Epithelial cell of proximal tubule (primary cell): ENCODE measurements around the gene PPP1R1B. TPM values are rescaled to one million over a fixed set of nuclear protein-coding genes. Genes with fewer than 3 reads are reported as not detected.

Source experiments
- DNase-seq: peaks from one replicate; pipeline ENCODE4 v3.0.0-alpha.2; 2011; ENCODE audit warnings: low read depth
- H3K4me3 ChIP-seq: 2 replicates; pipeline ENCODE4 v1.5.1; 2011; ENCODE audit warnings: low read depth, mild to moderate bottlenecking, low read length
- total RNA-seq: library from RNA; depleted of rRNA; stranded (reverse); fragments of >200 nt; gene quantifications from 2 replicates; pipeline ENCODE4 v1.2.3, GENCODE V29; 2015
- TF ChIP-seq, protein P1 (sequence below): conservative IDR thresholded peaks from 2 replicates; pipeline ENCODE4 v1.5.1; 2012; ENCODE audit warnings: low read depth, mild to moderate bottlenecking, low read length

The PPP1R1B gene
- total RNA-seq, 1 donor from 2014 or later: not detected

DNA sequence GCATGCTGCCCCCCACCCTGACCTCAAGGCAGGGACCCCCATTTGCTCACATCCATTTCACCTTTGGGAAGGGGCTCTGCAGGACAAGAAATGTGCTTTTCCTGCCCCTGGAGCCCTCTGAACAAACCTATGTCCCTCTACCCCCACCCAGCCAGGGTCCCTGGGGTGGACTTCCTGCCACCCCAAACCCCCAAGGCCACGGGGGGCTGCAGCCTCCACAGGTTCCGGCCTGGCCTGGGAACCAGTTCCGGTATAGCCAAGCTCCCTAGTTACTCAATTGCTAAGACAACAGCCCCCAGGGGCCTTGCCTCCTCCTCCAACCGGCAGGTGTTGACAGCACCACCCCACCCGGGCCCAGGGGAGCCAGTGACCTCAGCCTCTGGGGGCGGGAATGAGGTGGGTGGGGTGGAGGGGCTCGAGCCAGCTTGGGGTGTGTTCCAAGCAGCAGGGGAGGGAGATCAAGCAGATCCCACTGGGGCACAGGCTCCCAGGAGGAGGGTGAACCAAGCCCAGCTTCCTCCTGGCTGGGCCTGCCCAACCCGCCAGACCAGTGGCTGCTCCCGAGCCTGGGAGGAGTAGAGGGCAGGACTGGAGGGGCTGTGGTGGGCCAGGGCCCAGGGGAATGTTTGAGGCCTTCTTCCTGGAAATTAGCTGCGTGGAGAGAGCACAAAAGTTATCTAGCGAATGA is 48.1 kb downstream of the PPP1R1B start:
- TF ChIP-seq, protein P1, sequence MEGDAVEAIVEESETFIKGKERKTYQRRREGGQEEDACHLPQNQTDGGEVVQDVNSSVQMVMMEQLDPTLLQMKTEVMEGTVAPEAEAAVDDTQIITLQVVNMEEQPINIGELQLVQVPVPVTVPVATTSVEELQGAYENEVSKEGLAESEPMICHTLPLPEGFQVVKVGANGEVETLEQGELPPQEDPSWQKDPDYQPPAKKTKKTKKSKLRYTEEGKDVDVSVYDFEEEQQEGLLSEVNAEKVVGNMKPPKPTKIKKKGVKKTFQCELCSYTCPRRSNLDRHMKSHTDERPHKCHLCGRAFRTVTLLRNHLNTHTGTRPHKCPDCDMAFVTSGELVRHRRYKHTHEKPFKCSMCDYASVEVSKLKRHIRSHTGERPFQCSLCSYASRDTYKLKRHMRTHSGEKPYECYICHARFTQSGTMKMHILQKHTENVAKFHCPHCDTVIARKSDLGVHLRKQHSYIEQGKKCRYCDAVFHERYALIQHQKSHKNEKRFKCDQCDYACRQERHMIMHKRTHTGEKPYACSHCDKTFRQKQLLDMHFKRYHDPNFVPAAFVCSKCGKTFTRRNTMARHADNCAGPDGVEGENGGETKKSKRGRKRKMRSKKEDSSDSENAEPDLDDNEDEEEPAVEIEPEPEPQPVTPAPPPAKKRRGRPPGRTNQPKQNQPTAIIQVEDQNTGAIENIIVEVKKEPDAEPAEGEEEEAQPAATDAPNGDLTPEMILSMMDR: no peak
- no peak for DNase-seq
- H3K4me3 ChIP-seq: no peak overlapping the region

DNA sequence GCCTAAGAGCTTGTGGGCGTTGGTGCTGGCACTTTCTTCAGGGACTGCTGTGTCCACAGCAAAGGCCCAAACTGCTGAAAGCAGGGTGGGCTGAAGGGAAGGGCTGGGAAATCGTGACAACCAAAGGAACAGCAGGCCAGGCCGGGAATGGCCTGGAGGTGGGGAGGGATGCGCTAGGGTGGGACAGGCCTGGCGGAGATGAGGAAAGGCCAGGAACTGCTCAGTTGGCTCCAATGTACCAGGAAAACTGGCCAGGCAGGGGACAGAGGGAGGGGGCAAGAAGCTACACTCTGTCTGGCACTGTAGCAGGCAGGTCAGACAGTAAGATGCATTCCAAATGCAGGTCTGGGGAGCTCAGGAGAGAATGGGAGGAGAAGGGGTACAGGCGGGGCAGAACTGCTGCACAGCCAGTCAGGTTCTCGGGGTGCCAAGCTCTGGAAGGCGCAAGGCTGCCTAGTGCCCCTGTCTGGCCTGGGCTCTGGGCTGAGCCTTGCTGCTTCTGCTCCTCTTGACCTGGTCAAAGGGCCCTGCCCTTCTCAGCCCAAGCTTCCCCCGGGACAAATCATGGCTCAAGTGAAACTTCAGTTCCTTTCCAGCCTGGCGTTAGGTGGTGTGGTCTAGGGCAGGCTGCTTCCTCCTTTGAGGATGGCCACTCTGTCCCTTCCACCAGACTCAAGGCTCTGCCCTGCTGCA is 48.8 kb downstream of the PPP1R1B start:
- TF ChIP-seq, protein P1: no peak
- DNase-seq: no peak
- H3K4me3 ChIP-seq: no peak overlapping the region

DNA sequence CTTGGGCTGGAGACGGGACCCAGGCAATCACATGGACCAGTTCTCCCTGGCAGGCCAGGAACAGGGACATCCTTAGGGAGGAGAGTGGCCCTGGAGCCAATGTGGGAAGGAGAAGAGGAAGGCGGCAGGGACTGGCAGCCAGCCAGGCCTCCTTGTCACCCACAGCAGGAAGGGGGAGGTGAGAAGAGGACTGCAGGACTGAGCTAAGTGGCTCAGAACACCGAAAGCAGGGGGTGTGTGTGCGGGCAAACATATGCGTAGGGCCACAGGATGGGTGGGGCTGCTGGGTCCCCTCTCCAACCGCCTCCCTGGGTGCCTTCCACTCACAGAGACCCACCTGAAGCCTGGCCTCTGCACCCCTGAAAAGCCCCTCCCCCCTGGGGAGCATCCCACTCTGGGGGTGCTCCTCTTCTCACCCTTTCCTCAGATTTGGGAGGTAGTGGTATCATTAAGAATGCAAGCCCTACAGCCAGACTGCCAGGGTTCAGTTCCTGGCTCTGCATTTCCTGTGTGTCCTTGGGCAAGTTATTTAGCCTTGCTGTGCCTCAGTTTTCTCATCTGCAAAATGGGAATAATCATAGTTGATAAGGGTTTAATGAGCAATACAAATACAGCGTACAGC is 49.6 kb downstream of the PPP1R1B start:
- H3K4me3 ChIP-seq: no peak overlapping the region
- no peak for DNase-seq
- TF ChIP-seq, protein P1: no peak

DNA sequence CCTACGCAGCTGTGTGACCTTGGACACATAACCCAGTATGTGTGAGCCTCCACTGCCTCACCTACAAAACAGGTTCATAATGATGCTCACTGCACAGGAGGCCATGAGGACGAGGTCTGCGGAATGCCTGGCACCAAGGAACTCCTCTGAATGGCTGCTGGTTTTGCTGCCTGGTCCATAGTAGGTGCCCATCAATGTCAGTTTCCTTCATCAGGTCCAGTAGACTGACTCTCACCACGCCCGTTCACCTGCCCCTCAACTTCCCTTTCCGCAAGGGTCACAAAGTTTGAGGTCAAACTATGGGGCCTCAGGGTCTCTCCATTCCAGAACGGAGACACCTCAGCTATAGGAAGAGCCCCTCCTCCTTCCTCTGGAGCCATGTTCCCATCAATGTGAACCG is 50.3 kb downstream of the PPP1R1B start:
- TF ChIP-seq, protein P1: no peak
- no peak overlapping the region for H3K4me3 ChIP-seq
- DNase-seq: no peak

DNA sequence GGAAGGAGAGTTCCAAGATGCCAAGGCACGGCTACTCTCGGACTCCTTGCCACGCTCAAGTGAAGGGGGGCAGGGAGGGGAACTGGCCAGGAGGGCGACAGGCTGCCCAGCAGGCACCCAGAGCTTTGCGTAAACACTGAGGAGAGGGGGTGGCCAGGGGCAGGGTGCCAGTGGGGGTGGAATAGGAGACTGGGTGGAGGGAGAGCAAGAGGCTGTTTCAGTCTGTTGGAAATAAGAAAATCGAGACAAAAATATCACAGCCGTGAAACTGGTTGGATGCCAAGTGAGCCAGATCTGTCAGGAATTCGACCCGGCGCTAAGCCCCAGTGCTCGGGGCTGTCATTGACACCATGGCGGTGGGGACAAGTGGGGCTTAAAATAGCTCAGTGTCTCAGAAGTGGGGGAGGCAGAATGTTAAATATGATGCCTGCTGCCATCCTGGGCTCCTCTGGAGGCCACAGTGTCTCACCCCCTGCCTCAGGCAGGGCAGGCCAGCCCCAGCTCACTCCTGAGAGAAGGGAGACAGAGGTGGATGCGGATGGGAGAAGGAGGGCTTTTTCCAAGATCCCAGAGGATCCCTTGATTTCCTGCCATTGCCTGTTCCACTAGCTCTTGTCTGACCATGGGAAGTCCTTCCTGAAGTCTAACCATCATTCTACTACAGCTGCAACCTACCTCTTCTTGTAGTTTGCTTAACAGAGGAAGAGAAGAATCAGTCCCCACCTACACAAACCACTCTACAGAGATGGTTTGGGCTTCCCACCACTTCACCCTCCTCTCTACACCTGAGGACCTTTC is 51.0 kb downstream of the PPP1R1B start:
- TF ChIP-seq, protein P1: no peak
- no peak overlapping the region for H3K4me3 ChIP-seq
- no peak for DNase-seq

DNA sequence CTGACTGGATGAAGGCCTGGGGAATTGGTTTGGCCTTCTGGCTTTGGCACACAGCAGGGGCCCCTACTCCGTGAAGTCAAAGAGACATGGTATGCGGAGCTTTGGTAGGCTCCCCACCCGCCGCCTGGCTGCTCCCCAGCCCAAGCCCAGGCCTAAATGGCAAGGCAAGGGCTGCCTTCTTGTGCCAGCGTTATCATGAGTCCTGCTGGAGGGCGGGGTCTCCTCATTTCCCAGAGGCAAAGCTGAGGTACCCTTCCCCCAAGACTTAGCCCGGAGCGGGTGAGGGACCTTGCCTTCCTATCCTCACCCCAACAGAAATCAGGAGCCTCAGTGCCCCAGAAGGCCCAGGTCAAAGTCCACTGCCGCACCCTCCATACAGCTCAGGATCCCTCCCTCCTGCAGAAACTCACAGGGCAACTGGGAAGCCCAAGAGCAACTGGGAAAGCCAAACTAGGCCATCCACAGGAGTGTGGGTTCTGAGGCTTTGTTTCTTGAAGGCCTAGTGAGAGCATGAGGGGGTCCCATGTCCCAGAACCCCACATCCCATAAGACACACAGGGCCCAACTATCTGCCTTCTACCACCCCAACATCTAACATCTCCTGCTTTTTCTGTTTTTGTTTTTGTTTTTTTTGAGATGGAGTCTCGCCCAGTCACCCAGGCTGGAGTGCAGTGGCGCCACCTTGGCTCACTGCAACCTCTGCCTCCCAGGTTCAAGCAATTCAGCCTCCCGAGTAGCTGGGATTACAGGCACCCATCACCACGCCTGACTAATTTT is 51.8 kb downstream of the PPP1R1B start:
- DNase-seq: no peak
- TF ChIP-seq, protein P1: peak; percentile 13
- H3K4me3 ChIP-seq: no peak overlapping the region
